Neutrophil (primary cell): Measurements from ENCODE around the gene PDE4A.

ENCODE experiments used
- H3K27ac ChIP-seq: fragments of 200-600 bp; sonication (generic); 2 replicates; pipeline ENCODE4 v1.5.1; 2016; ENCODE audit warnings: mild to moderate bottlenecking, moderate library complexity
- H3K27me3 ChIP-seq: fragments of 200-600 bp; sonication (generic); 2 replicates; pipeline ENCODE4 v1.6.0; 2016; ENCODE audit warnings: mild to moderate bottlenecking
- H3K36me3 ChIP-seq: fragments of 200-600 bp; sonication (generic); 2 replicates; pipeline ENCODE4 v1.5.1; 2017
- H3K4me1 ChIP-seq, 2 experiments: fragments of 200-600 bp in 1 of 2; sonication (generic) in 1 of 2; 1 replicate in 1 of 2; 2 replicates in 1 of 2; pipeline versions ENCODE4 v1.5.1 to v1.6.1; 2013 to 2016; ENCODE audit warnings: low read depth in 1 of 2, low read length in 1 of 2, mild to moderate bottlenecking in 1 of 2, moderate library complexity in 1 of 2; ENCODE audit not compliant: control insufficient read depth in 1 of 2, insufficient read depth in 1 of 2
- H3K4me3 ChIP-seq, 2 experiments: fragments of 200-600 bp in 1 of 2; sonication (generic) in 1 of 2; 1 replicate in 1 of 2; 2 replicates in 1 of 2; pipeline ENCODE4 v1.5.1; 2013 to 2016; ENCODE audit warnings: low read depth in 1 of 2, low read length in 1 of 2, mild to moderate bottlenecking in 1 of 2, moderate library complexity in 1 of 2
- H3K9me3 ChIP-seq: fragments of 200-600 bp; sonication (generic); 2 replicates; pipeline ENCODE4 v1.5.1; 2016
- CTCF ChIP-seq: fragments of 200-600 bp; sonication (generic); IDR thresholded peaks from 2 replicates; pipeline ENCODE4 v1.5.1; 2016; ENCODE audit warnings: antibody characterized with exemption

The PDE4A gene

DNA sequence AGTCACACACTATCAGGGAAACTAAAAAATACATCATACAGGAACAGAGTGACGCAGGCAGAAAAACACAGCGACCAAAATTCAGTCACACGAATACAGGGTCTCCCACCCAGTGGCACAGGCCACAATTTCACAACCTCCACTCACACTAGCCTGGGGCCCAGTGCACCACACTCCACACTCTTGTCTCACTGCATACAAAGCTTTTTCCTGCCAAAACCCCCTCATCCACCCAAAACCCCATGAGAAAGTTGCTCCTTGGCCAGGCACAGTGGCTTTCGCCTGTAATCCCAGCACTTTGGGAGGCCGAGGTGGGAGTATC lies 95.7 kb downstream of the PDE4A start:
- peaks cover 100% of the 10 kb centered on the region for H3K27me3 ChIP-seq
- H3K27ac ChIP-seq: no peak overlapping the region
- peaks cover 0 to 8% of the 10 kb centered on the region in 2 experiments for H3K4me1 ChIP-seq
- H3K36me3 ChIP-seq: no peaks in the 10 kb centered on the region
- no peaks in the 10 kb centered on the region for H3K9me3 ChIP-seq
- H3K4me3 ChIP-seq: no peak overlapping the region
- TF ChIP-seq CTCF: no peak

DNA sequence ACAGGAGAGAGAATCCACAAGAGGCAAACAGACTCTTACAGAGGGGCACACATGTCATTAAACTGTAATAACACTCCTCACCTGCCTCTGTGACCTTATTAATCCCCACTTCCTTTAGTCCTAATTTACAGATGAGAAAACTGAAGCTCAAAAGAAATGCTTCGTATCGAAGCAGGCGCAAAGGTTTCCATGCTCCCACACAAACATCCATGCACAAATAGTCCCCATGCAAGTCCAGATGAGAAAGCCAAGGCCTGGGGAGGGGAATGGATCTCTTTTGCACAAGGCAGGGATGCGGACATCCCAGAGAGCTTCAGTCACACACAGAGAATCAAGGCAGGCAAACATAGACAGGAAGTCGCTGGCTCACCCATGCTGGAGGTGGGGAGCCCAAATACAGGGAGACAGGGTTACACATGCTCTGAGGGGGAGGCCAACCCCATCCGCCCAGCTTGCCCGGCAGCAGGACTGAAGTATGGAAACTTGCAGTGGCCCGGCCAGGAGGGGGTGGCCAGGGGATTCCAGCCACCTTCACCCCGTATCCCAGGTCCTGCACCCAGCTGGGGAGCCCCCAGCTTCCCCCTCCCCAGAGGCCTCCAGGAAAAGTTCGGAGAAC lies 96.4 kb downstream of the PDE4A start:
- no peak overlapping the region for H3K27ac ChIP-seq

GRCh38 chr19:10517361-10517759 lies 97.0 kb downstream of the PDE4A start, which contains the start of gene S1PR5:
Gene S1PR5 (minus strand): TSS chr19:10517447. CDS start chr19:10515011, 2,436 bp downstream.
- peaks cover 0 to 8% of the 10 kb centered on the region in 2 experiments for H3K4me1 ChIP-seq

More for the DNA sequence above, 96.4 kb downstream of the PDE4A start:
- H3K27me3 ChIP-seq: peaks cover 99% of the 10 kb centered on the region
- peaks cover 0 to 8% of the 10 kb centered on the region in 2 experiments for H3K4me1 ChIP-seq
- H3K36me3 ChIP-seq: no peaks in the 10 kb centered on the region
- H3K9me3 ChIP-seq: no peaks in the 10 kb centered on the region
- H3K4me3 ChIP-seq: no peak overlapping the region
- TF ChIP-seq CTCF: no peak

DNA sequence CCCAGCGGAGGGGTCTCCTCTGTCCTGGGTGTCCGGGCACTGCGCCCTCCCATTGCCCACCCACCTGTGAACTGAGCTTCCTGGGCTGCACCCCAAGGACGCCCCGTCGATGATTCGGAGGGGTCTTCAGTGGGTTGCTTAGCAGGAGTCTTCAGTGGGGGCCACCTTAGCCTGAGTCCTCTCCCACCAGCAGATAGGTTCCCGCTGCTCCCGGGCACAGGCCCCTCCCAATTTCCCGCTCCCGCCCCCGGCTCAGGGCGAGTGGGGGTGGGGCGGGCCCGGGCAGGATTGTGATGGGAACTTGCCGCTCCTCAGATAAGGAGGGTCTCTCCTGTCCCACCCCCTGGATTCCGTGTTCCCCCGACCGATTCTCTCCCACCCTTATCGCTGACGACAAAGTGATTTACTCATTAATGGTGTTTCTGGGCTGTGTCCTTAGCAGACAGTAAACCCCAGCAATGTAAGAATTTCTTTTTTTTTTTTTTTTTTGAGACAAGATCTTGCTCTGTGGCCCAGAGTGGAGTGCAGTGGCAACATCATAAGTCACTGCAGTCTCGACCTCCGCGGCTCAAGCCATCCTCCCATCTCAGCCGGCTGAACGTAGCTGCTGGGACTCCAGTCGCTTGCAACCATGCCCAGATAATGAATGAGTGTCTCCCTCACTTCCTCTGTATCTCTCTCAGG lies 97.6 kb downstream of the PDE4A start:
- Histone ChIP-seq H3K36me3 (no peaks in the 10 kb centered on the region), H3K4me3 (no peak overlapping the region), H3K27ac (no peak overlapping the region), H3K4me1 (peaks cover 0 to 8% of the 10 kb centered on the region in 2 experiments), H3K9me3 (no peaks in the 10 kb centered on the region), H3K27me3 (peaks cover 95% of the 10 kb centered on the region)
- TF ChIP-seq CTCF: no peak

More at GRCh38 chr19:10517361-10517759, 97.0 kb downstream of the PDE4A start, which contains the start of gene S1PR5:
- peaks cover 99% of the 10 kb centered on the region for H3K27me3 ChIP-seq
- no peak within 1 kb of the TSS for H3K4me3 ChIP-seq
- no peaks in the 10 kb centered on the region for H3K9me3 ChIP-seq
- no peak for TF ChIP-seq CTCF
- H3K36me3 ChIP-seq: no peaks in the 10 kb centered on the region
- H3K27ac ChIP-seq: no peak within 1 kb of the TSS

- Histone ChIP-seq H3K9me3 (no peaks in the 10 kb centered on the region), H3K4me3 (no peak overlapping the region), H3K36me3 (no peaks in the 10 kb centered on the region), H3K27ac (no peak overlapping the region), H3K4me1 (peaks cover 0 to 8% of the 10 kb centered on the region in 2 experiments), H3K27me3 (peaks cover 95% of the 10 kb centered on the region)
- no peak for TF ChIP-seq CTCF
Measured at GRCh38 chr19:10518444-10519361, 98.4 kb downstream of the PDE4A start.
